Ectodermal cell (in vitro differentiated cells): ENCODE measurements around the gene PIK3R2.

Experiments
- H3K27ac ChIP-seq: 2 replicates; pipeline ENCODE4 v1.7.0; 2013; ENCODE audit warnings: mild to moderate bottlenecking, low read depth, low read length; ENCODE audit not compliant: insufficient read depth, poor library complexity, severe bottlenecking
- H3K27me3 ChIP-seq: 2 replicates; pipeline ENCODE4 v1.7.0; 2013; ENCODE audit warnings: mild to moderate bottlenecking, low read length; ENCODE audit not compliant: insufficient read depth, control insufficient read depth, poor library complexity, severe bottlenecking
- H3K36me3 ChIP-seq: one replicate; pipeline ENCODE4 v1.7.0; 2013; ENCODE audit warnings: low read length; ENCODE audit not compliant: control insufficient read depth, insufficient read depth
- H3K4me1 ChIP-seq: one replicate; pipeline ENCODE4 v1.7.0; 2013; ENCODE audit warnings: low read length; ENCODE audit not compliant: control insufficient read depth, insufficient read depth
- H3K4me3 ChIP-seq: 2 replicates; pipeline ENCODE4 v1.7.0; 2013; ENCODE audit warnings: low read depth, low read length, control low read depth; ENCODE audit not compliant: insufficient read depth
- H3K9me3 ChIP-seq: 2 replicates; pipeline ENCODE4 v1.7.0; 2013; ENCODE audit warnings: mild to moderate bottlenecking, low read length, moderate library complexity; ENCODE audit not compliant: control insufficient read depth
- WGBS, 2 experiments: methylation state at CpG; one replicate each; pipeline ENCODE4 v1.1.7; 2013; ENCODE audit warnings: missing lambda C conversion rate in 2 of 2; 5-methylcytosine and 5-hydroxymethylcytosine counted together

PIK3R2 gene

GRCh38 chr19:18137657-18138339 is 15.2 kb upstream of the PIK3R2 start:
- H3K27ac ChIP-seq = no peak overlapping the region
- WGBS, 2 experiments = 93 to 95% methylated on average over 9 of the region's 9 CpGs
- no peaks in the 10 kb centered on the region for H3K27me3 ChIP-seq
- peaks cover 17% of the 10 kb centered on the region for H3K36me3 ChIP-seq
- no peak overlapping the region for H3K4me3 ChIP-seq
- H3K4me1 ChIP-seq = no peaks in the 10 kb centered on the region
- no peaks in the 10 kb centered on the region for H3K9me3 ChIP-seq

DNA sequence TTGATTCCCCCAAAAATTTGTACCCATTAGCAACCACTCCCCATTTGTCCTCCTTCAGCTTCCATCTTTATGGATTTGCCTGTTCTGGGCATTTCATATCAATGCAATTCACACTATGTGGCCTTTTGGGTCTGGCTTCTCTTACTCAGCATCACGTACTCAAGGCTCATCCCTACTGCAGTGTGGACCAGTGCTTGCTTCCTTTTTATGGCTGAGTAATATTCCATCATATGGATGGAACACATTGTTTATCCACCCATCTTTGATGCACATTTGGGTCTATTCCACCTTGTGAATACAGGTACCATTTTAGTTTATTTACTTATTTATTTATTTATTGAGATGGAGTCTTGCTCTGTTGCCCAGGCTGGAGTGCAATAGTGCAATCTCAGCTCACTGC is 12.5 kb upstream of the PIK3R2 start:
- Histone ChIP-seq H3K4me3 (no peak overlapping the region), H3K27me3 (no peaks in the 10 kb centered on the region), H3K27ac (no peak overlapping the region), H3K9me3 (no peaks in the 10 kb centered on the region), H3K4me1 (no peaks in the 10 kb centered on the region), H3K36me3 (peaks cover 21% of the 10 kb centered on the region)
- WGBS, 2 experiments = 100% methylated on average over 1 of the region's 1 CpG

- H3K36me3 ChIP-seq = peaks cover 26% of the 10 kb centered on the region
- H3K9me3 ChIP-seq = no peaks in the 10 kb centered on the region
- 94 to 97% methylated on average over 6 of the region's 6 CpGs for WGBS, 2 experiments
- H3K27ac ChIP-seq = no peak overlapping the region
- H3K4me3 ChIP-seq = no peak overlapping the region
- no peaks in the 10 kb centered on the region for H3K4me1 ChIP-seq
- H3K27me3 ChIP-seq = no peaks in the 10 kb centered on the region
Observed at GRCh38 chr19:18141031-18141430, 11.9 kb upstream of the PIK3R2 start.

GRCh38 chr19:18143902-18144301 is 9.1 kb upstream of the PIK3R2 start:
- WGBS, 2 experiments = 95% methylated on average over 3 of the region's 3 CpGs
- H3K36me3 ChIP-seq = peaks cover 21% of the 10 kb centered on the region

GRCh38 chr19:18144361-18144760 is 8.6 kb upstream of the PIK3R2 start:
- H3K4me3 ChIP-seq = no peak overlapping the region
- H3K36me3 ChIP-seq = peaks cover 18% of the 10 kb centered on the region
- H3K9me3 ChIP-seq = no peaks in the 10 kb centered on the region
- no peaks in the 10 kb centered on the region for H3K4me1 ChIP-seq
- no peak overlapping the region for H3K27ac ChIP-seq
- WGBS, 2 experiments = 95 to 96% methylated on average over 16 of the region's 16 CpGs
- H3K27me3 ChIP-seq = no peaks in the 10 kb centered on the region

More at GRCh38 chr19:18143902-18144301, 9.1 kb upstream of the PIK3R2 start:
- Histone ChIP-seq H3K9me3 (no peaks in the 10 kb centered on the region), H3K4me3 (no peak overlapping the region), H3K27ac (no peak overlapping the region), H3K27me3 (no peaks in the 10 kb centered on the region), H3K4me1 (no peaks in the 10 kb centered on the region)

DNA sequence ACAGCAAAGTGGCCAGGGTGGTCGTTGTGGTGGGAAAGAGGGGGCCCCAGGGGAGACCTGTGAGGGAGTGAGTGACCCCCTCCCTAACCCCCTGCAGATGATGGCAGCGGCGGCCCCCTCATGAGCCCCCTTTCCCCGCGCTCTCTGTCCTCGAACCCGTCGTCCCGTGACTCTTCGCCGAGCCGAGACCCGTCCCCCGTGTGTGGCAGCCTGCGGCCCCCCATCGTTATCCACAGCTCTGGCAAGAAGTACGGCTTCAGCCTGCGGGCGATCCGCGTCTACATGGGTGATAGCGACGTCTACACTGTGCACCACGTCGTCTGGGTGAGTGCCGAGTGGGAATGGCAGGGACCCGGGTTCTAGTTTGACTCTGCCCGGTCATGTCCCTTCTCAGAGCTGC is 8.1 kb upstream of the PIK3R2 start:
- WGBS, 2 experiments = 94% methylated on average over 28 of the region's 28 CpGs

GRCh38 chr19:18145391-18145999 is 7.5 kb upstream of the PIK3R2 start:
- no peak overlapping the region for H3K4me3 ChIP-seq
- H3K9me3 ChIP-seq = no peaks in the 10 kb centered on the region
- no peaks in the 10 kb centered on the region for H3K27me3 ChIP-seq
- 93 to 94% methylated on average over 19 of the region's 19 CpGs for WGBS, 2 experiments
- peaks cover 14% of the 10 kb centered on the region for H3K36me3 ChIP-seq
- no peaks in the 10 kb centered on the region for H3K4me1 ChIP-seq
- H3K27ac ChIP-seq = no peak overlapping the region

More for the DNA sequence above, 8.1 kb upstream of the PIK3R2 start:
- Histone ChIP-seq H3K4me3 (no peak overlapping the region), H3K36me3 (peaks cover 18% of the 10 kb centered on the region), H3K27me3 (no peaks in the 10 kb centered on the region), H3K4me1 (no peaks in the 10 kb centered on the region), H3K27ac (no peak overlapping the region), H3K9me3 (no peaks in the 10 kb centered on the region)

- Histone ChIP-seq H3K4me1 (no peaks in the 10 kb centered on the region), H3K36me3 (peaks cover 8% of the 10 kb centered on the region), H3K27me3 (no peaks in the 10 kb centered on the region), H3K4me3 (no peak overlapping the region), H3K27ac (no peak overlapping the region), H3K9me3 (no peaks in the 10 kb centered on the region)
- 93 to 95% methylated on average over 13 of the region's 13 CpGs for WGBS, 2 experiments
Observed at GRCh38 chr19:18147396-18147795, 5.6 kb upstream of the PIK3R2 start.

DNA sequence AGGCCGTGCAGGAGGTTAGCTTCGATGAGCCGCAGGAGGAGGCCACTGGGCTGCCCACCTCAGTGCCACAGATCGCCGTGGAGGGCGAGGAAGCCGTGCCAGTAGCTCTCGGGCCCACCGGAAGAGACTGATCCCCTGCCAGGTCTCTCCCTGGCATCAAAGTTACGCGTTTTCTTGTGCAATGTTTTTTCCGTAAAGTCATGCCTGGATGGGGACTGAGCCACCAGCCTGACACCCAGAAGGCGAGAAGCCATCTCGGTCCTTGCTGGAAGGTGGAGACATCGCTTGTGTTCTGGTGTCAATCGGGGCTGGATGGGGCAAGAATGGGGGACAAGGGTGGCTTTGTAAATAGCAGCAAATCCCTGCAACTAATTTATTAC is 3.4 kb upstream of the PIK3R2 start:
- Histone ChIP-seq H3K4me3 (no peak overlapping the region), H3K9me3 (no peaks in the 10 kb centered on the region), H3K4me1 (peaks cover 7% of the 10 kb centered on the region), H3K27ac (no peak overlapping the region), H3K36me3 (peaks cover 8% of the 10 kb centered on the region), H3K27me3 (no peaks in the 10 kb centered on the region)
- WGBS, 2 experiments = 91 to 94% methylated on average over 16 of the region's 16 CpGs

DNA sequence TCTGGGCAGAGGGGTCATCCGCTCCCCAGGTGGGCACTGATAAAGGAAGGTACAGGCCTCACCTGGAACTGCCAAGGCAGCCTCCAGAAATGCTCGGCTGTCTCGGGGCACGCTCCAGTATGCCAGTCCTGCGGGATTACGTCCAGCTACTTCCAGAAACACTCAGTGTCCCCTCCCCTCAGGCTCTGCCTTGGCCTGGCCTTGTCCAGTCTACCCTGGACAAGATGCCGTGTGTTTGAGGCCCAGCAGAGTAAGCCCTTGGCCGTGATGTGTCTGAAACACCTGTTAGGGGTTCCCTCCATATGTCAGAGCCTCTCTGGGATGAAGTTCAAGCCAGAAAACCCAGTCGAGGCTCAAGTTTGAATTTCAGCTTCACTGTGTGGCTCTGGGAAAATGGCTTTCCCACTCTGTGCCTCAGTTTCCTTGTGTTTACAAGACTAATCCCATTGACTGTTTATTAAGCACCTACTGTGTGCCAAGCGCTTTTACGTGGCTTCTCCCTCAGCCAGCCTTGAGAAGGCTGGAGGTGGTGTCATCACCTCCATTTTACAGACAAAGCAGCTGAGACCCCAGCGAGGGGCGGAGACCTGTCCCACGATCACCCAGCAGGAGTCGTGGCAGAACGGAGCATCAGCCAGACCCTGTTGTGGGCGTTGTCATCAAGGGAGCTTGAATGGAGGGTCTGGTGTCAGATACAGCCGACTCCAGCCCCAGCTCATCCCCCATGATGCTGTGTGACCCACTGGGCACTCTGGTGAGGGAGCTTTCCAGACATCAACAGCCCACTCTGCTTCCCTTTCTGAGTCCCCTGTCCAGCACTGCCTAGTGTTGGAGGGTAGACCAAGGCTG is 2.0 kb upstream of the PIK3R2 start:
- no peaks in the 10 kb centered on the region for H3K9me3 ChIP-seq
- H3K4me1 ChIP-seq = peaks cover 7% of the 10 kb centered on the region
- H3K27me3 ChIP-seq = no peaks in the 10 kb centered on the region
- H3K36me3 ChIP-seq = no peaks in the 10 kb centered on the region
- 86 to 87% methylated on average over 18 of the region's 18 CpGs for WGBS, 2 experiments
- H3K27ac ChIP-seq = no peak overlapping the region
- no peak overlapping the region for H3K4me3 ChIP-seq
